GM12872 (cell line): ENCODE data around the gene NAP1L4.

Experiments
- CTCF ChIP-seq: IDR thresholded peaks from 3 replicates; pipeline ENCODE4 v1.5.1; 2011; ENCODE audit warnings: low read depth, mild to moderate bottlenecking, low read length, moderate library complexity; ENCODE audit not compliant: insufficient read depth

NAP1L4 gene

GRCh38 chr11:3010004-3010403 lies 17.9 kb upstream of the NAP1L4 start:
- no peak for TF ChIP-seq CTCF

- no peak for TF ChIP-seq CTCF
Measured at GRCh38 chr11:3009481-3009880, 17.4 kb upstream of the NAP1L4 start.

DNA sequence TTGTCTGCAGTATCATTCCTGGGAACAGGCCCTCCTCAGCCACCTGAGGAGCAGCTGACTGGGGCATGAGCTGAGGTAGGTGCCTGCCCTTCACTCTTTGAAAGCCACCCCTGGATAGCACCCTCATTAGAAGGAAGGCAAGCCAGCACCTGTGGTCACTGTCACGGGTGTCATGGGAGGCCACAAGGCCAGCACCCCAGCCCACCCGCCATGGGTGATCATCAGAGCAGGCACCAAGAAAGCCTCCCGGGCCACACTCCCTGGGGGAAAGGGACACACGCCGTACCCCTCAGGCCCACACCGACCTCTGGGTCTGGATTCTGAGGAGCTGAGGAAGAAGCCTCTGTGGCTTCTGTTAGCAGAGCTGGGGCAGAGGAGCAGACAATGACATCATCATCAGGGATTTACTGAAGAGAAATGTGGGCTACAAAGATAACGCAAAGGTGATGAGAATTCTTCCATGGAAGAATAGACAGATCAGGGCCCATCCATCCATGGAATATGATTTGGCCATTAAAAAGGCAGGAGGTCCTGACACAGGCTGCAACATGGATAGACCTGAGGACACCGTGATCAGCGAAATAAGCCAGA lies 16.7 kb upstream of the NAP1L4 start:
- no peak for TF ChIP-seq CTCF

DNA sequence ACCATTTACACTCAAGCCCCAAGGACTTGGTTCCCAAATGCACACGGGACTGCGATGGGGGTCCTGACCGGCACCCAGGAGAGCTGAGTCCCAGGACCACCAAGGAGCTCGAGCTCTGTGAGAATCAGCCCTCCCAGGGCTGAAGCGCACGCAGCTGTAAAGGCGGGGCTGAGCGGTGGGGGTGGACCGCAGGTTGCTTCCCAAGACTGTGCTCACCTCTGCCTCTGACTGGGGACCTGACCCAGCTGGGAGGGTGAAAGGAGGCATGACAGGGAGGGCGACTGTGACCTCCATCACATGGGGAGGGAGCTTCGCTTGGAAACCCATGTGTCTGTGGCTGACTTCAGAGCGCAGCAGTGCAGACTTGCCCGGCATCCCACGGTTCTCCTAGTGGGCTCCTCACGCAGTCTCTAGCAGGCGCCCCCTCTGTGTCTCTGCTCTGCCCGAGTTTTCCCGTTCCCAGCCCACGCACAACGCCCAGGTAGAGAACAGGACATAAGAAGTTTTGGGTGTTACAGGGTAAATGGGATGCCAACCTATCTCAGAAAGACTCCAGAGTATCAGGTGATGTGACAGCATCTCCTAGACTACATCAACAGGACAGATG lies 15.4 kb upstream of the NAP1L4 start:
- no peak for TF ChIP-seq CTCF

GRCh38 chr11:3006505-3007260 lies 14.6 kb upstream of the NAP1L4 start:
- TF ChIP-seq CTCF, result no peak

DNA sequence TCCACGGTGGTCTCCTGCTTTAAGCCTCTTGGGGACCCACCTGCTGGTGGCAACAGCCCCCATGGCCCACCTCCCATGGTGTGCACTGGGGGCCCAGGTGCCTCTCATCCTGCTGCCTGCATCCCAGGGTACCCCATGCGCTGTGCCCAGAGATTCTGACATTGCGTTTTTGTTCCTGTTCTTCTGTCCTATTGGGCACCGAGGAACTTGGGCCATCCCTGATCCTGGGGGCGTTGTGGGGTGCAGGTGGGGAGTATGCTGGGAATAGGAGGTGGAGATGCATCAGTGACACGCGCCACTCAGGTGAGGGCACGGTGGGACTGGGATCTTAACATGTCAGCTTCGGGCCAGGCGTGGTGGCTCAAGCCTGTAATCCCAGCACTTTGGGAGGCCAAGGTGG lies 12.4 kb upstream of the NAP1L4 start:
- TF ChIP-seq CTCF, result no peak

- TF ChIP-seq CTCF, result no peak
Measured at GRCh38 chr11:3003396-3004231, 11.5 kb upstream of the NAP1L4 start.
